ENCODE data around the gene MFSD12. TPM values are rescaled to one million over a fixed set of nuclear protein-coding genes. Genes with fewer than 3 reads are reported as not detected.

Gene MFSD12
- total RNA-seq, 2 experiments from 2014 or later, result 62.4 to 63.5 TPM

DNA sequence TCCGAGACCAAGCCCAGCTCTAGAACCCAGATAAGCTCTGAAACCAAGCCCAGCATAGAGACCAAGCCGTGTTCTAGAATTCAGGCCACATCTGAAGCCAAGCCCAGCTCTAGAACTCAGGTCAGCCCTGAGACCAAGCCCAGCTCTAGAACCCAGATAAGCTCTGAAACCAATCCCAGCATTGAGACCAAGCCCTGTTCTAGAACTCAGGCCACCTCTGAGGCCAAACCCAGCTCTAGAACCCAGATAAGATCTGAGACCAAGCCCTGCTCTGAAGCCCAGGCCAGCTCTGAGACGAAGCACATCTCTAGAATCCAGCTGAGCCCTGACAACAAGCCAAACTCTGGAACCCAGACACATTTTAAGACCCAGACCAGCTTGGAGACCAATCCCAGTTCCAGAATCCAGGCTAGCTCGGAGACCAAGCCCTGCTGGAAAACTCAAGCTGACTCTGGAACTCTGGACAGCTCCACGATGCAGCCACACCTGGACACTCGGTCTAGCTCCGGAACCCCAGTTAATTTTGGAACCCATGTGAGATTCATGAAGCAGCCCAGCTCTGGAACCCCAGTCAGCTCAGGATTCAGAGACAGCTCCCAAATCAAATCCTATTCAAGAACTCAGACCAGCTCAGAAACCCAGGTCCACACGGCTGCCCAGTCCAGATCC is 33.7 kb upstream of the MFSD12 start:
- no peaks in the 10 kb centered on the region for H3K9me3 Mint-ChIP-seq
- DNase-seq (no peak), ATAC-seq (no peak)
- POLR2A ChIA-PET, result no interaction called here
- CTCF ChIA-PET, result interaction anchor here (1.1 to 2.4 kb wide), 7 partner anchors 10 to 286 kb away, joined by 3 to 14 read pairs (median 4); no protein-coding TSS in a partner anchor
- intact Hi-C loops (cut with micrococcal nuclease), result no loop called here
- TF ChIP-seq, protein P1, sequence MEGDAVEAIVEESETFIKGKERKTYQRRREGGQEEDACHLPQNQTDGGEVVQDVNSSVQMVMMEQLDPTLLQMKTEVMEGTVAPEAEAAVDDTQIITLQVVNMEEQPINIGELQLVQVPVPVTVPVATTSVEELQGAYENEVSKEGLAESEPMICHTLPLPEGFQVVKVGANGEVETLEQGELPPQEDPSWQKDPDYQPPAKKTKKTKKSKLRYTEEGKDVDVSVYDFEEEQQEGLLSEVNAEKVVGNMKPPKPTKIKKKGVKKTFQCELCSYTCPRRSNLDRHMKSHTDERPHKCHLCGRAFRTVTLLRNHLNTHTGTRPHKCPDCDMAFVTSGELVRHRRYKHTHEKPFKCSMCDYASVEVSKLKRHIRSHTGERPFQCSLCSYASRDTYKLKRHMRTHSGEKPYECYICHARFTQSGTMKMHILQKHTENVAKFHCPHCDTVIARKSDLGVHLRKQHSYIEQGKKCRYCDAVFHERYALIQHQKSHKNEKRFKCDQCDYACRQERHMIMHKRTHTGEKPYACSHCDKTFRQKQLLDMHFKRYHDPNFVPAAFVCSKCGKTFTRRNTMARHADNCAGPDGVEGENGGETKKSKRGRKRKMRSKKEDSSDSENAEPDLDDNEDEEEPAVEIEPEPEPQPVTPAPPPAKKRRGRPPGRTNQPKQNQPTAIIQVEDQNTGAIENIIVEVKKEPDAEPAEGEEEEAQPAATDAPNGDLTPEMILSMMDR (IDR thresholded peaks at IDR 0.05), result no peak
- no peak overlapping the region for H3K27ac Mint-ChIP-seq
- no peaks in the 10 kb centered on the region for H3K4me1 Mint-ChIP-seq (ENCODE audit: low read depth)
- H3K27me3 Mint-ChIP-seq, result no peaks in the 10 kb centered on the region
- H3K4me3 Mint-ChIP-seq, result no peak overlapping the region
- H3K36me3 Mint-ChIP-seq (ENCODE audit: low read depth), result no peaks in the 10 kb centered on the region

DNA sequence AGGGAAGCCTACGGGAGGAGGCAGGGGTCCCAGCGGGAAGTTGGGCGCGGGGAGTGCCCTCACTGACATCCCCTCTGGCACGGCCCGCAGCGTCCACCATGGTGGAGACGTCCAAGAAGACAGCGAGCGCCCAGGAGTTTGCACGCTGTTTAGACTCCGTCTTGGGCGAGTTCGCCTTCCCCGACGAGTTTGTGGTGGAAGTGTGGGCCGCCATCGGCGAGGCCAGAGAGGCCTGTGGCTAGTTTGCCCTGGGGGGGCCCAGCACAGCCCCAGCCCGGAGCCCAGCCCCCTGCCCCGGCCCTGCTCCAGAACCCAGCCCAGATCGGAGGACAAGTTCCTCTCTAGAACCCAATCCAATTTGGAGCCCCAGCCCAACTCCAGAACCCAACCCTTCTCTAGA is 32.6 kb upstream of the MFSD12 start:
- Mint-ChIP-seq H3K36me3 (ENCODE audit: low read depth) (no peaks in the 10 kb centered on the region), H3K27ac (no peak overlapping the region), H3K4me3 (no peak overlapping the region), H3K27me3 (no peaks in the 10 kb centered on the region), H3K9me3 (no peaks in the 10 kb centered on the region), H3K4me1 (ENCODE audit: low read depth) (no peaks in the 10 kb centered on the region)
- ATAC-seq, result no peak
- TF ChIP-seq, protein P1 (IDR thresholded peaks at IDR 0.05), result no peak
- ChIA-PET POLR2A (no interaction called here), CTCF (interaction anchor here (1.3 kb wide), 2 partner anchors 105 to 117 kb away, joined by 3 to 5 read pairs; no protein-coding TSS in a partner anchor)
- DNase-seq, result no peak
- intact Hi-C loops (cut with micrococcal nuclease), result no loop called here

DNA sequence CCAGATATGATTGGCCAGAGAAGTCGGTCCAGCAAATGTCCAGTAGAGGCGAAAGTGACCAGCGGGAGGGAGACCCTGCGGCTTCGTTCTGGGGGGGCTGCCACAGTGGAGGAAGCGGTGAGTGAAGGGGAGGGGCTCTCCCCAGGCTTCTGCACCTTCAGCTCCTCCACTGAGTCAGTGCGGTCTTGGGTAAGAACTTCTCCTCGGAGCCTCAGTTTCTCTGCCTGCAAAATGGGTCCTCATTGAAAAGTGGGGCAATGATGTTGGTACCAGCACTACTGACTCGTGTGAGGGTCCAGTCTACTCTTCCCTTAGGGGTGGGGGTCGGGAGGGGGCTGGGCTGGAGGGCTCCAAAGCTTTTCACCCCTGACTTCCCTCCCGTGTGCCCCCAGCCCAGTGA is 32.1 kb upstream of the MFSD12 start:
- Mint-ChIP-seq H3K27me3 (no peaks in the 10 kb centered on the region), H3K4me3 (no peak overlapping the region), H3K27ac (no peak overlapping the region), H3K36me3 (ENCODE audit: low read depth) (no peaks in the 10 kb centered on the region), H3K9me3 (no peaks in the 10 kb centered on the region), H3K4me1 (ENCODE audit: low read depth) (no peaks in the 10 kb centered on the region)
- POLR2A ChIA-PET, result no interaction called here
- TF ChIP-seq, protein P1 (IDR thresholded peaks at IDR 0.05), result no peak
- DNase-seq, result no peak
- no peak for ATAC-seq
- CTCF ChIA-PET, result no interaction called here
- intact Hi-C loops (cut with micrococcal nuclease), result no loop called here

DNA sequence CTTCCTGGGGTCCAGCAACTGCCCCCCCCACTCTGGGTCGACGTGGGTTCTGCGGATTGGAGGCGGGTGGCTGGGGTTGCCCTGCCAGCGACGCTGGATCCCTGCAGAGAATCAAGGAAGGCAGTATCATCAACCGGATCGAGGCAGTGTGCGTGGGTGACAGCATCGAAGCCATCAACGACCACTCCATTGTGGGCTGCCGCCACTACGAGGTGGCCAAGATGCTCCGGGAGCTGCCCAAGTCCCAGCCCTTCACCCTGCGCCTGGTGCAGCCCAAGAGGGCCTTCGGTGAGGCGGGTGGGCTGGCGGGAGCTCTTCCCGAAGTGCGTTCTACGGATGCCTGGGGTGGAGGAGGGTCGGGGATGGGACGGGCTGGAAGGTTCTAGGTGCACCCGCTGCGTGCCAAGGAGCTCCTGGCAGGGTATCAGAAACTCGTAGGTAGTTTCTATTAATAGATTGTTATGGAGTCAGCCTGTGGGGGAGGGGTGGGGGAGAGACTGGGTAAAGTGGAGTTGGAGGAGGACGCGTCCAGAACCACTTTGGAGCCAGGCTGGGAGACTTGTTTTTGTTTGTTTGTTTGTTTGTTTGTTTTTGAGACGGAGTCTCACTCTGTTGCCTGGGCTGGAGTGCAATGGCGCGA is 29.4 kb upstream of the MFSD12 start:
- Mint-ChIP-seq H3K4me3 (no peak overlapping the region), H3K27ac (no peak overlapping the region), H3K4me1 (ENCODE audit: low read depth) (no peaks in the 10 kb centered on the region), H3K27me3 (no peaks in the 10 kb centered on the region), H3K36me3 (ENCODE audit: low read depth) (no peaks in the 10 kb centered on the region), H3K9me3 (no peaks in the 10 kb centered on the region)
- intact Hi-C loops (cut with micrococcal nuclease), result no loop called here
- POLR2A ChIA-PET, result no interaction called here
- no peak for ATAC-seq
- CTCF ChIA-PET, result interaction anchor here (0.6 to 1.3 kb wide), 7 partner anchors 9 to 114 kb away, joined by 3 to 5 read pairs (median 3); no protein-coding TSS in a partner anchor
- DNase-seq, result no peak
- TF ChIP-seq, protein P1 (IDR thresholded peaks at IDR 0.05), result no peak

DNA sequence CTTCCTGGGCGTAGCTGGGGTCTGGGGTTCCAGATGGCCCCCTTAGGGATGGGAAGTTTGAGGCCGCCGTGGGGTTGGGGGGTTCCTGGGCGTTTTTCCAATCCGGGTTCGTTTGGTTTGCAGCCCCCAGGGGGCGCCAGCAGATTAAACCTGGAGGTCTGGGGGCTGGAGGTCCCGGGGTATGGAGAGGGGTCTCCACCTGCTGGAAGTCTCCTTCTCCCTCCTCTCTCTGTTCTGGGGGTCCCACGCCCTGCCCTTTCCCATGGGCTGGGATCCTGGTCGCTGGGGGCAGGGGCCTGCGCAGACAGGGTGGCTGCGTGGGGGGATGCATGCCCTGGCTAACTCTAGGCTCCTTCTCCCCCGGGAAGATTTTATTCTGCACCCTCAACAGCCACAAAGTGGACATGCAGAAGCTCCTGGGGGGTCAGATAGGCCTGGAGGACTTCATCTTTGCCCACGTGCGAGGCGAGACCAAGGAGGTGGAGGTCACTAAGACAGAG is 28.8 kb upstream of the MFSD12 start:
- Mint-ChIP-seq H3K27ac (no peak overlapping the region), H3K36me3 (ENCODE audit: low read depth) (no peaks in the 10 kb centered on the region), H3K9me3 (no peaks in the 10 kb centered on the region), H3K4me3 (no peak overlapping the region), H3K4me1 (ENCODE audit: low read depth) (no peaks in the 10 kb centered on the region), H3K27me3 (no peaks in the 10 kb centered on the region)
- TF ChIP-seq, protein P1 (IDR thresholded peaks at IDR 0.05), result peak; percentile 84
- ChIA-PET POLR2A (no interaction called here), CTCF (interaction anchor here (0.7 to 2.3 kb wide), 12 partner anchors 8 to 107 kb away, joined by 3 to 16 read pairs (median 4); no protein-coding TSS in a partner anchor)
- peak; percentile 60 for DNase-seq
- intact Hi-C loops (cut with micrococcal nuclease), result no loop called here
- peak; percentile 47 for ATAC-seq

Measured in activated CD8-positive, alpha-beta T cell treated with anti-CD3 and anti-CD28 coated beads for 36 hours (primary cell).